Measurements from ENCODE around the gene SGCB. TPM values are rescaled to one million over a fixed set of nuclear protein-coding genes. Genes with fewer than 3 reads are reported as not detected.
A peak's percentile ranks its signal among the peaks of the same experiment; 100 is the strongest.

Gene SGCB
- total RNA-seq, 1 donor from 2014 or later: 94.2 TPM

GRCh38 chr4:52004414-52004813 is 33.7 kb downstream of the SGCB start:
- Mint-ChIP-seq H3K27me3 (ENCODE audit: low read depth) (no peaks in the 10 kb centered on the region), H3K4me3 (ENCODE audit: unreplicated experiment) (no peak overlapping the region), H3K9me3 (ENCODE audit: low read depth) (peaks cover 4% of the 10 kb centered on the region), H3K4me1 (ENCODE audit: low read depth) (no peaks in the 10 kb centered on the region), H3K27ac (ENCODE audit: unreplicated experiment) (no peak overlapping the region), H3K36me3 (ENCODE audit: low read depth) (peaks cover 8% of the 10 kb centered on the region)
- TF ChIP-seq, protein P1, sequence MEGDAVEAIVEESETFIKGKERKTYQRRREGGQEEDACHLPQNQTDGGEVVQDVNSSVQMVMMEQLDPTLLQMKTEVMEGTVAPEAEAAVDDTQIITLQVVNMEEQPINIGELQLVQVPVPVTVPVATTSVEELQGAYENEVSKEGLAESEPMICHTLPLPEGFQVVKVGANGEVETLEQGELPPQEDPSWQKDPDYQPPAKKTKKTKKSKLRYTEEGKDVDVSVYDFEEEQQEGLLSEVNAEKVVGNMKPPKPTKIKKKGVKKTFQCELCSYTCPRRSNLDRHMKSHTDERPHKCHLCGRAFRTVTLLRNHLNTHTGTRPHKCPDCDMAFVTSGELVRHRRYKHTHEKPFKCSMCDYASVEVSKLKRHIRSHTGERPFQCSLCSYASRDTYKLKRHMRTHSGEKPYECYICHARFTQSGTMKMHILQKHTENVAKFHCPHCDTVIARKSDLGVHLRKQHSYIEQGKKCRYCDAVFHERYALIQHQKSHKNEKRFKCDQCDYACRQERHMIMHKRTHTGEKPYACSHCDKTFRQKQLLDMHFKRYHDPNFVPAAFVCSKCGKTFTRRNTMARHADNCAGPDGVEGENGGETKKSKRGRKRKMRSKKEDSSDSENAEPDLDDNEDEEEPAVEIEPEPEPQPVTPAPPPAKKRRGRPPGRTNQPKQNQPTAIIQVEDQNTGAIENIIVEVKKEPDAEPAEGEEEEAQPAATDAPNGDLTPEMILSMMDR (IDR thresholded peaks at IDR 0.05): no peak
- no peak for DNase-seq (ENCODE audit: low spot score)

GRCh38 chr4:52001616-52002015 is 36.5 kb downstream of the SGCB start:
- Mint-ChIP-seq H3K27me3 (ENCODE audit: low read depth) (no peaks in the 10 kb centered on the region), H3K27ac (ENCODE audit: unreplicated experiment) (no peak overlapping the region), H3K4me1 (ENCODE audit: low read depth) (no peaks in the 10 kb centered on the region), H3K4me3 (ENCODE audit: unreplicated experiment) (no peak overlapping the region), H3K9me3 (ENCODE audit: low read depth) (no peaks in the 10 kb centered on the region), H3K36me3 (ENCODE audit: low read depth) (peaks cover 9% of the 10 kb centered on the region)
- TF ChIP-seq, protein P1 (IDR thresholded peaks at IDR 0.05): no peak
- DNase-seq (ENCODE audit: low spot score): no peak

- DNase-seq (ENCODE audit: low spot score): no peak
- no peaks in the 10 kb centered on the region for H3K27me3 Mint-ChIP-seq (ENCODE audit: low read depth)
Measured at GRCh38 chr4:51999250-51999649, 38.8 kb downstream of the SGCB start.

GRCh38 chr4:51998837-51999236 is 39.3 kb downstream of the SGCB start:
- TF ChIP-seq, protein P1 (IDR thresholded peaks at IDR 0.05): no peak

More at GRCh38 chr4:51999250-51999649, 38.8 kb downstream of the SGCB start:
- peaks cover 5% of the 10 kb centered on the region for H3K9me3 Mint-ChIP-seq (ENCODE audit: low read depth)
- TF ChIP-seq, protein P1 (IDR thresholded peaks at IDR 0.05): no peak
- no peak overlapping the region for H3K27ac Mint-ChIP-seq (ENCODE audit: unreplicated experiment)
- H3K4me3 Mint-ChIP-seq (ENCODE audit: unreplicated experiment): no peak overlapping the region
- H3K4me1 Mint-ChIP-seq (ENCODE audit: low read depth): no peaks in the 10 kb centered on the region
- H3K36me3 Mint-ChIP-seq (ENCODE audit: low read depth): peaks cover 19% of the 10 kb centered on the region

DNA sequence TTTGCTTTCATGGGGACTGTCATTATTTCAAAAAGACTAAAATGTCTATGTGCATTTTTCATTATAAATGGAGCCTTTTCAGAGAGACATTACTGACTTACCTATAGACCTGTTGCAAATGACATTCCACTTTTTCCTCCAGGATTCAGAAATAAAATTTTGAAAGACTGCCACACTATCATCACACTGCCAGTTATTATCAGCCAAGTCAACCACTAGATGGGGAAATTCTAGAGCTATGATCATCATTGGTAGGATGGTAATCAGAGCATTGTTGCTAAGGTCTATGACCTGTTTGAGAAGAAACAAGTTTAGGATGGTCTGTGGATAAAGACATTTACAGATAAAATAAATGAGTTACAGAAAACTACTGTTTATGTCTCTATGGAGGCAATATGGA is 40.5 kb downstream of the SGCB start:
- no peaks in the 10 kb centered on the region for H3K27me3 Mint-ChIP-seq (ENCODE audit: low read depth)
- no peak overlapping the region for H3K27ac Mint-ChIP-seq (ENCODE audit: unreplicated experiment)
- H3K9me3 Mint-ChIP-seq (ENCODE audit: low read depth): peaks cover 18% of the 10 kb centered on the region
- DNase-seq (ENCODE audit: low spot score): no peak
- TF ChIP-seq, protein P1 (IDR thresholded peaks at IDR 0.05): peak; percentile 13
- peaks cover 24% of the 10 kb centered on the region for H3K36me3 Mint-ChIP-seq (ENCODE audit: low read depth)
- H3K4me1 Mint-ChIP-seq (ENCODE audit: low read depth): no peaks in the 10 kb centered on the region
- H3K4me3 Mint-ChIP-seq (ENCODE audit: unreplicated experiment): no peak overlapping the region

More at GRCh38 chr4:51998837-51999236, 39.3 kb downstream of the SGCB start:
- no peak for DNase-seq (ENCODE audit: low spot score)
- Mint-ChIP-seq H3K9me3 (ENCODE audit: low read depth) (peaks cover 9% of the 10 kb centered on the region), H3K27ac (ENCODE audit: unreplicated experiment) (no peak overlapping the region), H3K4me3 (ENCODE audit: unreplicated experiment) (no peak overlapping the region), H3K27me3 (ENCODE audit: low read depth) (no peaks in the 10 kb centered on the region), H3K36me3 (ENCODE audit: low read depth) (peaks cover 19% of the 10 kb centered on the region), H3K4me1 (ENCODE audit: low read depth) (no peaks in the 10 kb centered on the region)
